ENCODE results near the gene FAM217A. TPM values are rescaled to one million over a fixed set of nuclear protein-coding genes. Genes with fewer than 3 reads are reported as not detected.

Gene FAM217A
- total and polyA plus RNA-seq, 2 of the 8 experiments (the other 6 are each of a cell fraction or from before 2014, with no cell fraction given) = 0.03 TPM; not detected in 1

DNA sequence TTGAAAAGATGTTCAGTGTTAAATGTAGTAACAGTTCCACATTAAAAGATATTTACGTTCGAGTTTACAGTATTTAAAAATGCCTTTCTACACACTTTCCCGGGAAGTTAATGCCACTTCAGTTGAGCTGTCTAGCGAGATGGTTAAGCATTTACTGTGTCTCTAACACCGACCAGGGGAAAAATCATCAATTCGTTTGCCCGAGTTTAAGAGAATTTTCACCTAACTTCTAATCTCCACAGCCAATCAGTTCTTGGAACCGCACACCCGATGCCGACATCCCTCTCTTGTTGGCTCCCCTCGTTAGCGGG is 58.2 kb downstream of the FAM217A start:
- no peak overlapping the region for H2AFZ ChIP-seq (ENCODE audit: low read length)
- peaks cover 4 to 14% (median 6%) of the 10 kb centered on the region in 4 experiments; a peak in 6 of 7 replicates for H3K4me1 ChIP-seq (replicated peaks in 1 of 4; ENCODE audit: control insufficient read depth in 3 of 4, insufficient read depth in 4 of 4, low read length in 3 of 4)
- no peak overlapping the region for H2BK5ac ChIP-seq (ENCODE audit: low read depth, low read length)
- no peaks in the 10 kb centered on the region for H3K27me3 ChIP-seq (replicated peaks in 1 of 4; ENCODE audit: control insufficient read depth in 3 of 4, extremely low read depth in 1 of 4, insufficient read depth in 3 of 4, low read length in 3 of 4)
- peak overlapping the region; percentile 37 for H4K5ac ChIP-seq (ENCODE audit: insufficient read length, low read depth, low read length)
- no peak overlapping the region for H4K91ac ChIP-seq (replicated peaks; ENCODE audit: insufficient read length, low read length)
- ChIA-PET POLR2A (ENCODE audit: partially characterized antibody) (interaction anchor here (0.7 to 3.8 kb wide), 18 partner anchors 8 to 279 kb away, joined by 3 to 17 read pairs (median 4); partner anchors contain the start of genes ECI2 and FAM50B), CTCF (ENCODE audit: partially characterized antibody) (interaction anchor here (0.8 to 2.2 kb wide), 7 partner anchors 11 to 277 kb away, joined by 3 to 7 read pairs (median 3); partner anchors contain the start of gene FAM50B)
- H3K79me1 ChIP-seq (ENCODE audit: low read depth, low read length) = no peaks in the 10 kb centered on the region; the same call in 1 of the 2 replicates
- peak overlapping the region; percentile 89 to 93 for H3K4me2 ChIP-seq (ENCODE audit: insufficient read depth in 1 of 2, low read depth in 2 of 2, low read length in 2 of 2)
- H2BK15ac ChIP-seq (ENCODE audit: low read length) = no peak overlapping the region
- H4K8ac ChIP-seq (ENCODE audit: extremely low read depth, insufficient read depth, low read length) = no peak overlapping the region
- no peak for DNase-seq (ENCODE audit: low read depth in 1 of 2, low spot score in 2 of 2)
- H3K36me3 ChIP-seq (ENCODE audit: control insufficient read depth in 2 of 4, insufficient read depth in 4 of 4, low read length in 3 of 4) = 0 out of 8 replicates have a peak, but pooled peaks cover 0 to 3% (median 0%) of the 10 kb centered on the region in 4 experiments
- H3K14ac ChIP-seq (ENCODE audit: insufficient read length) = no peak overlapping the region
- H3K18ac ChIP-seq (ENCODE audit: extremely low read depth, low read length) = no peak overlapping the region; the same call in 1 of the 2 replicates
- no peak overlapping the region for H2AK5ac ChIP-seq (ENCODE audit: low read depth, low read length)
- no peak overlapping the region for H3K4ac ChIP-seq (replicated peaks; ENCODE audit: insufficient read length, low read depth, low read length)
- no peaks in the 10 kb centered on the region for H3K9me3 ChIP-seq (ENCODE audit: insufficient read depth in 2 of 2, low read depth in 1 of 2, low read length in 1 of 2)
- peaks cover 2% of the 10 kb centered on the region for H3K23me2 ChIP-seq (ENCODE audit: low read depth, low read length)
- no peak overlapping the region for H2BK120ac ChIP-seq (replicated peaks; ENCODE audit: low read depth, low read length)
- H3K4me3 ChIP-seq (ENCODE audit: extremely low read depth in 1 of 4, insufficient read depth in 2 of 4, low read depth in 3 of 4, low read length in 4 of 4) = peak overlapping the region; percentile 86 to 94 (median 93)
- H2BK20ac ChIP-seq (ENCODE audit: low read length) = no peak overlapping the region
- TF ChIP-seq, protein P1, sequence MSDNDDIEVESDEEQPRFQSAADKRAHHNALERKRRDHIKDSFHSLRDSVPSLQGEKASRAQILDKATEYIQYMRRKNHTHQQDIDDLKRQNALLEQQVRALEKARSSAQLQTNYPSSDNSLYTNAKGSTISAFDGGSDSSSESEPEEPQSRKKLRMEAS (IDR thresholded peaks at IDR 0.05) = no peak
- TF ChIP-seq TCF12 (IDR thresholded peaks at IDR 0.05; ENCODE audit: low read depth, low read length) (no peak), JUND (IDR thresholded peaks at IDR 0.05; ENCODE audit: low read length) (no peak), CTBP2 (IDR thresholded peaks at IDR 0.05; ENCODE audit: borderline replicate concordance, insufficient read depth, insufficient read length, low read length) (no peak), NRF1 (IDR thresholded peaks at IDR 0.05; ENCODE audit: low read depth, low read length) (no peak), YY1 (IDR thresholded peaks at IDR 0.05; ENCODE audit: low read depth, low read length) (no peak), SP4 (IDR thresholded peaks at IDR 0.05; ENCODE audit: low read length) (no peak), JUN (IDR thresholded peaks at IDR 0.05; ENCODE audit: low read depth, low read length) (no peak), CBX5 (IDR thresholded peaks at IDR 0.05; ENCODE audit: low read depth, low read length) (no peak)
- WGBS, 2 experiments (ENCODE audit: extremely low coverage in 1 of 2, insufficient coverage in 1 of 2, insufficient read length in 1 of 2, insufficient replicate concordance in 2 of 2, low coverage in 1 of 2, low lambda C conversion rate in 2 of 2, missing lambda C conversion rate in 1 of 2) = 6% methylated on average over 12 of the region's 12 CpGs; no CpG with 5 or more reads in 1 of the 2 experiments
- peak overlapping the region in 3 of 4 experiments; percentile 92 to 98 (median 97); a peak in 6 of 7 replicates for H3K9ac ChIP-seq (replicated peaks in 1 of 4; ENCODE audit: extremely low read depth in 1 of 4, low read depth in 3 of 4, low read length in 3 of 4)
- H3K56ac ChIP-seq (replicated peaks; ENCODE audit: insufficient read length, low read depth, low read length) = no peak overlapping the region
- H3K79me2 ChIP-seq (ENCODE audit: control insufficient read depth in 1 of 2, insufficient read depth in 2 of 2, low read length in 2 of 2) = peaks cover 45 to 65% of the 10 kb centered on the region in 2 experiments
- peak overlapping the region; percentile 98 for H3K27ac ChIP-seq (ENCODE audit: low read depth, low read length)
- H3K23ac ChIP-seq (ENCODE audit: insufficient read length) = no peak overlapping the region
- no peak overlapping the region for H2BK12ac ChIP-seq (ENCODE audit: low read depth, low read length)
- no peak for FAIRE-seq
- H4K20me1 ChIP-seq (replicated peaks in 1 of 2; ENCODE audit: control insufficient read depth in 1 of 2, insufficient read depth in 2 of 2, low read length in 2 of 2) = peaks cover 2 to 4% of the 10 kb centered on the region in 2 experiments

All from H1 (cell line).